ENCODE results near the gene TCEANC2.

TCEANC2 gene

DNA sequence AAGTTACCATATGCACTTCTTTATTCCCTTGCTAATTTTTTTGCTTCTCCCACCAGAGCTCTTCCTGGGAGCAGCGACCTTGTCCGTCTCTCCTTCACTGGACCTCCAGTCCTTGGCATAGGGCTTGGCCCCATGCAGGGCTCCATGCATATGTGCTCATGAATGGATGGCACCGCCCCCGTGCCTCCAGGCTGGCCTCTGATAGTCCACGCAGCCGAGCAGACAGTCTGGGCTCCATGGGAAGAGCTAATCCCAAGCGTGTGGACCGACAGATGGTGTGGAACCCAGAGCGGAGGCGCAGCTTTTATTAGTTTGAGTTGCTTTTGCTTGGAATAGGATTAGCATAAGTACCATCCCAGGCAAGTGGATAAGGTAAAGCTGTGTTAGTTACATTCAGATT lies 57.6 kb downstream of the TCEANC2 start:
- in situ Hi-C loops (cut with MboI; ENCODE audit: low sequenced_read_pairs), result loop anchor here (25.0 kb wide), 1 partner anchor 376 kb away; no protein-coding TSS in a partner anchor

DNA sequence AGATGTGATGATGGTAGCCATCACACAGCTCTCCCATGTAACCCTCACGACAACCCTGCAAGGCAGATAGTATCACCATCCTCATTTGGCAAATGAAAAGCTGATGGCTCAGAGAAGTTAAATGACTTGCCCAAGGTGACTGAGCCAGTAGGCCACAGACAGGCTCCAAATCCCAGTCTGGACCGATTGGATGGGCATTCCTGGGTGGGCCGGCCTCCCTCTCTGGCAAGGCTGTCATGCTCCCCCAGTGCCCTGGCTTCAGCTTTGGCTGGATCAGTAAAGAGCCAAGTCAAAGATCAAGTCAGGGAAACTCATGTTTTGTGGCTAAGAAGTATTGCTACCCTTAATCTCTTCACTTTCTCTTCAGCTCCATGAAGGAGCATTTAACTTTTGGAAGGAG lies 58.2 kb downstream of the TCEANC2 start:
- in situ Hi-C loops (cut with MboI; ENCODE audit: low sequenced_read_pairs), result loop anchor here (25.0 kb wide), 1 partner anchor 376 kb away; no protein-coding TSS in a partner anchor

DNA sequence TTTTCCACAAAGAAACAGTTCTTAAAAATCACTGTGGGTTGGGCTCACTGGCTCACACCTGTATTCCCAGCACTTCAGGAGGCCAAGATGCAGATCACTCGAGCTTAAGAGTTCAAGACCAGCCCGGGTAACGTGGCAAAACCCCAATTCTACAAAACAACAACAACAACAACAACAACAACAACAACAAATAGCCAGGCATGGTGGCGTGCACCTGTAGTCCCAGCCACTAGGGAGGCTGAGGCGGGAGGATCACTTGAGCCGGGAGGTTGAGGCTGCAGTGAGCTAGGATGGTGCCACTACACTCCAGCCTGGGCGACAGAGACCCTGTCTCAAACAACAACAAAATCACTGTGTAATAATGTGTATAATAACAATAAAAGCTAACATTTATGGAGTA lies 58.6 kb downstream of the TCEANC2 start:
- in situ Hi-C loops (cut with MboI; ENCODE audit: low sequenced_read_pairs), result loop anchor here (25.0 kb wide), 1 partner anchor 375 kb away; no protein-coding TSS in a partner anchor

DNA sequence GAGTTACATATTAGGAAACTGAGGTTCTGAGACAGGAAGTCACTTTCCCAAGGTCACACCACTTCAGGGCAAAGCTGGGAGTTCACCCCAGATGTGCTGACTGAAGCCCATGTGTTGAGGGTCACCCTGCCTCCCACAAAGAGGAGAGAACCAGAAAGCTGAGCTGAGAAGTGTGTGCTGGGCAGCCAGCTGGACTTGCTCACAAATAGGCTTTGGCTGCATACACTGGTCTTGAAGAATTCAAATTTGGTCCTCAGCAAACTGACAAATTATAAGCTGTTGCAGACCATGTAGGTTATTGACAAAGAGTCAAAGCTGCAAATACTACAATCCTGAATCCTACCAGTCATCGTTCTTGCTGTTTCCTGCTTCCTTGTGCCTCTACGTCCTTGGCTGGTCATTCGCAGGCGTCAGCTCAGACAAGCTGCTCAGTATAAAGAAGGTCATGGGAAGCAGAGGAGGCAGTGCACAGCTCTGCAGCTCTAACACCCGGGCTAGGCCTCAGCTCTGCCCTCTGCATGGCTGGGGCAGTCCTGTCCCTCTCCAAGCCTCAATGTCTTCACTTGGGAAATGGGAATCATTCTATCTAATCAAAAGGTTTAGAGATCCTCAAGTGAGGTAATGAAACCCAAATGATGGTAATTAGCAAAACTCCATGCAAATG lies 59.4 kb downstream of the TCEANC2 start:
- in situ Hi-C loops (cut with MboI; ENCODE audit: low sequenced_read_pairs), result loop anchor here (25.0 kb wide), 1 partner anchor 374 kb away; no protein-coding TSS in a partner anchor

DNA sequence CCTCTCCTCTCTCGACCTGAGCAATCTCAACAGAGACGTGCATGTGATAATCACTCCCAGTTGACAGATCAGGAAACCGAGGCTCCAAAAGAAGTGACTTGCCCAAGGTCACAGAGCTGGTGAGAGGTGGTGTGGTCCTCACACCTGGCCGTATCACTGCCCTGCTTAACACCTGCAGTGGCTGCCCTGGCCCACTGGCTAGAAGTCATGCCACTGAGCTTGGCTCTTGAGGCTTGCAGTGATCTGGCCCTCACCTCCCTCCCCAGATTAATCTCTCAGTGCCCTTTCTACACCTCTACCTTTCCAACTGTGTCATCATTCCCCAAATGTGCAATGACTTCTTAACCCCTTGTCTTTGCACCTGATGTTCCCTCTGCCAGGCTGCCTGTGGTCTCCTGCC lies 60.6 kb downstream of the TCEANC2 start:
- in situ Hi-C loops (cut with MboI; ENCODE audit: low sequenced_read_pairs), result loop anchor here (25.0 kb wide), 1 partner anchor 373 kb away; no protein-coding TSS in a partner anchor

DNA sequence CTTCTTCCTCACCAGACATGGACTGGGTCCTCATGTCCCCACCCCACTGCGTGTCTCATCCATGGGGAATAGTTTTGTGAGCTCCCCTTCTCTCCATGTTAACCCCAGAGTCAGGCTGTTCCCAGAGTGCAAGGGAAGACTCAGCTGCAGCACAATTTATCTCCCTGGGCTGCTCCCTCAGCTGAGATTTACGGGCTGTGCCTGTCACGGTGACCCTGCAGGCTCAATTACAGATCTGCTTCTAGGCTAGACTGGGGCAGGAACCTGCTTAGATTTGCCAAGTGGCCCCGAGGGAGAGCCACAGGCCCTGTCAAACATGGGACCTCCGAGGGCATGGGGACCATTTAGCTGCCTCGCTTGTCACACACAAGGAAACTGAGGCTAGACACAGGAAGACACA lies 61.5 kb downstream of the TCEANC2 start:
- in situ Hi-C loops (cut with MboI; ENCODE audit: low sequenced_read_pairs), result loop anchor here (25.0 kb wide), 1 partner anchor 372 kb away; no protein-coding TSS in a partner anchor

DNA sequence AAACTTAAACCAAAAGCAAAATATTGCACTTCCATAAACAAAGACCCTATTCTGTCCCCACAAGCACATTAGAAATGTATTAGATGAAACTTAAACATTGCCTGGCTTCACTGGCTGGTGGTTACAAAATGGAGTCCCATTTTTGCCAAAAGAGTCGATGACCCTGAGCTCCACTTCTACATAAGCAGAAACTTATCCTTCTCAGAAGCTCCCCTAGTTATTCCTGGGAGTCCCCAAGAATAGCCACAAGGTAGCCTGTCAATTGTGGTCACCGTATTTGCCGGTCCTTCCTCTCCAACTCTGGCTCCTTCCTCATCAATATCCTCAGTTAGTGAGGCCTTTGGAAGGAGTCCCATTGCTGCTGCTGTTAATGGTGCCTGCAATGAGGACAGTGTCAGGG lies 62.1 kb downstream of the TCEANC2 start:
- in situ Hi-C loops (cut with MboI; ENCODE audit: low sequenced_read_pairs), result loop anchor here (25.0 kb wide), 1 partner anchor 372 kb away; no protein-coding TSS in a partner anchor

DNA sequence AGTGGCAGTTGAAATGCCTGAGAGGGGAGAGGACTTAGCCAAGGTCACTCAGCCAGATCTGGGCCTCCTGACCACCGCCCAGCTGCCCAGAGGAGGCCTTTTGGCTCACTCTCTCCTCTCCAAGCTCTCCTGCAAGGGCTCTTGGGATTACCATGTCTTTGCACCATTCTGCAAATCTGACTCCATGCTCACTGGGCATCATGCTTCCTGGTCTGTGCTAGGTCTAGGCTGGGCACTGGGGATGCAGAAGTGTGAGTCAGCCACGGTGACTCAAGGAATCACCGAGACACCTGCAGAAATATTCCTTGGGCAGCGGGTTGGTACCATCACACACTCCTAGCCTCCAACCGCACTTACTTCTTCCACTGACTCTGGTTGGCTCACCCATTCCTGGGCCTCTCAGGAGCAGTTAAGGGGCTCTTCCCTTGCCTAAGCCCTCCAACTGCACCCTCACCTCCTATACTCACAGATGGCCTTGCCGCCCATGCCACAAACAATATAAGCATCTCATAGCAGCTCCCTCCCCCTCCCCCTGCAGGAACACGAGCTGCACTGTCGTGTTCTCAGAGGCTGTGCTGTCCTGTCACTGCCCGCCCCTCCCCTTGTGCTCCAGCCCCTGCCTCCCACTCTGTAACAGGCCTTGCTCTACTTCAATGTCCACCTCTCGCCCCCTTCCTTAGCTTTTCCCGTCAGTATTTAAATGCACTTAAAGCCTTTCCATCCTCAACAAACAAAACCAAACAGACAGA lies 64.6 kb downstream of the TCEANC2 start:
- in situ Hi-C loops (cut with MboI; ENCODE audit: low sequenced_read_pairs), result loop anchor here (25.0 kb wide), 1 partner anchor 369 kb away; no protein-coding TSS in a partner anchor

DNA sequence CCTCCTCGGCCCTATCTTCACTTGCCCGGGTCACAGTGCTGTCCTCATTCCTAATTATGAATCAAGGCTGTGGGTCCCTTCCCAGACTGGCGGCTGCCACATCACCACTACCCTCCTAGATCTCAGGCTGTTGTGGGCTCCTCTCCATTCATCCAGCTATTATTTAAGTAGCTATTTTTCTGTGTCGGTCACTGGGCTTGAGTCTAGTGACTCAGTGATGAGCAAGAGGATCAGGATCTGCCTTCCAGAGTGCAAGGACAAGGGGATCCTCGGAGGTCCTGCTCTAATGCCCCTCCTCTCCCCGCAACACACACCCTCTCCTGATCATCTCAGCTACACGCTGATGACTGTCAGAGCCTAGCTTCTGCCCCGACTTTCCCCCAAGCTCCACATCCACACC lies 65.3 kb downstream of the TCEANC2 start:
- in situ Hi-C loops (cut with MboI; ENCODE audit: low sequenced_read_pairs), result loop anchor here (25.0 kb wide), 1 partner anchor 369 kb away; no protein-coding TSS in a partner anchor

DNA sequence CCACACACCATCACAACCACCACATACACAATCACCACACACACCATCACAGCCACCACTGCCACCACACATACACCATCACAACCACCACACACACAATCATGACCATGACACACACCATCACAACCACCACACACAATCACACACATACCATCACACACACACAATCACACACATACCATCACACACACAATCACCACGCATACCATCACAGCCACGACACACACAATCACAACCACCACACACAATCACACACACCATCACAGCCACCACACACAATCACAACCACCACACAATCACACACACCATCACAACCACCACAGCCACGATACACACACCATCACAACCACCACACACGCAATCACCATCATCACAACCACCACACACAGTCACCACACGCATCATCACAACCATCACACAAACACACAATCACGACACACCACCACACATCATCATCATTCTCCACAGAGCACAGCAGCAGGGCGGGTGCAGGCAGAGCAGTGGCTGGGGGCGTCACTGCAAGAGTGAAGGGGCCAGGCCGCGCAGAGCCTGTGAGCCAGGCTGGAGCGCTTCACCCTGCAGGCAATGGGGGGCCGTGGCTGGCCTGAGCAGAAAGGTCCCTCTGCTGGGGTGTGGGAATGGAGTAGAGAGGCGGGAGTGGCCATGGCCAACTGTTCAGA lies 66.8 kb downstream of the TCEANC2 start:
- in situ Hi-C loops (cut with MboI; ENCODE audit: low sequenced_read_pairs), result loop anchor here (25.0 kb wide), 1 partner anchor 367 kb away; no protein-coding TSS in a partner anchor

DNA sequence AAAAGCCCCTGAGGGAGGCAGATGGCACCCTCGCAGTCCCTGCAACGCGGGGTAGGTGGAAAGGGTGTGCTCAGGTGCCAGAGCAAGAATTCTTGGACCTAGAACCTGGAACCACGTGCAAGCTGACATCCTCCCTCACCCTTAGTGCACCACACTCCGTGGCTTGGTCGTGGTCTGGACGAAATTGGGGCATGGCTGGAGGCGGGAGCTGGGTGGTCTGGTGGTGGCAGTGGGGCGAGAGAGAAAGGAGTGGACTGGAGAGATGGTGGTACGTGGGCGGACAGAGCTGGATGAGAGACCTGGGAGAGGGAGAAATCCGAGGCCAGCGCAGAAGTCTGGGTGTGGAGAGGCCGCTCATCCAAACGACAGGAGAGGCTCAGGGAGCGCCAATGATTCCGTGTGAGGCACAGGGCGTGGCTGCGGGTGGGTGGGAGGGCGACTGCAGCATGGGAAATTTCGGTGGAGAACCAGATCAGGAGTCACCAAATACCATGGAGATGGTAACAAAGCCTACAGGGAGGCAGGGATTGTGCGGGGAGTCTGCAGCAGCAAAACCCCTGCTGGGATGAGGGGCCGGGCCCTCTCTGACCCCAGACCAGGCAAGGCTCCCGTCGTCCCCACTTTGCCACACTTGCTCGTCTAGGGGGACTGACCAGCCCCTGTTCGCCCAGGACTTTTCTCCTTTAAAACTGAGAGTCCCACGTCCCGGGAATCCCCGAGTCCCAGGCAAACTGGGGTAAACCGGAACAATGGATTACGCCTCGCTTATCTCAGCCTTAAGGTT lies 67.5 kb downstream of the TCEANC2 start:
- in situ Hi-C loops (cut with MboI; ENCODE audit: low sequenced_read_pairs), result loop anchor here (25.0 kb wide), 1 partner anchor 366 kb away; no protein-coding TSS in a partner anchor

DNA sequence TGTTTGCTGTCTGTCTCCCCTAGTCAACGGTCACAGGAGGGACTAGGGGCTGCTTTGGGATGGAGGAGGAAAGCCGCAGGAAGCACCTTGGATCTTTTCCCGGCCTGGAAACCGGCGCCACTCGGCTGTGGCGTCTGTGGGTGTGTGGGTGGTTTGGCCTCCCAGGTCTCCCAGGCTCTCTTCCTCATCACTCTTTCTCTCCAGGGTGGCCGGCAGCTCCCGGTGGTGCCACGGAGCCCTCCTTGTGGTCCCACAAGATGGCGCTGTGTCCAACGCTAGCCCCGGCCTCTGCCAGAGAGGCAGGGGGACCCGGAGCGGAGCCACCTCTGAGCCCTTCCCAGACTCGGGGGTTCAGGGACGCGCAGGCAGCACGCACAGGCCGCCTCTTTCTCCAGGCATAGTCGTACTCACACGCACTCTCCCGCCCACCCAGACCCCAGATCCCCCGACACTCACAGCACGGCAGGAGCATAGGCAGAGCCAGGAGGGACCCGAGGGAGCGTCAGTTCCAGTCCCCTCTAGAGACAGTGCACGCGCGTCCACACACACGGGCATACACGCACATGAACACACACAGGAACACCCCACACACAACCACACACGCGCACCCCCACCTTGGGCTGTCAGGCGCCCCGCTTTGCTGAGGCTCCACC lies 68.2 kb downstream of the TCEANC2 start:
- in situ Hi-C loops (cut with MboI; ENCODE audit: low sequenced_read_pairs), result loop anchor here (25.0 kb wide), 1 partner anchor 366 kb away; no protein-coding TSS in a partner anchor

DNA sequence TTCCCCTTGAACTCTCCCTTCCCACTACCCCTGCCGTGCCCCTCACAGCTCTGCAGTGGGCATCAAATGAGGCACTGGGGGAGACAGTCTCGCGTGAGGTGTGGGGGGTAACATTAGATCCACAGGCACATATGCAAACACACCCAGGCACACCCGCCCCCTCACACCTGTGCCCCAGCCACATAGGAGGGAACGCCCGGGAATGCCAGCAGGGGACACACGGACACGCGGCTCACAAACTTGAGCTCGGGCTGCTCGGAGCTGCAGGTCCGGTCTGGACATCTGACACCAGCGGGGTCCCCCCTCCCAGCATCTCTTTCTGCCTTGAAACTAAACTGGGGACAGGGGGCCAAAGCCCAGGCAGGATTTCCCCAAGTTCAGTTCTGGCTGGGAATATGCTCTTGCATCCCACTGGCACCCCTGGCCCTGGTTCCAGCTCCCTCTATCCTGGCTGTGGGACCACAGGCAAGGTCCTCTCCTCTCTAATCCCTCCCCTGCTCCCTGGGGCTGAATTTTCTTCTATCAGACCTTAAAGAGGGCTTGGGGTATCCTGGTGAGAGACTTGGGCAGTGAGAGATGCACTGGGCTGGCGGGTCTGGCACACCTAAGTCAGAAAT lies 68.8 kb downstream of the TCEANC2 start:
- in situ Hi-C loops (cut with MboI; ENCODE audit: low sequenced_read_pairs), result loop anchor here (25.0 kb wide), 1 partner anchor 365 kb away; no protein-coding TSS in a partner anchor

DNA sequence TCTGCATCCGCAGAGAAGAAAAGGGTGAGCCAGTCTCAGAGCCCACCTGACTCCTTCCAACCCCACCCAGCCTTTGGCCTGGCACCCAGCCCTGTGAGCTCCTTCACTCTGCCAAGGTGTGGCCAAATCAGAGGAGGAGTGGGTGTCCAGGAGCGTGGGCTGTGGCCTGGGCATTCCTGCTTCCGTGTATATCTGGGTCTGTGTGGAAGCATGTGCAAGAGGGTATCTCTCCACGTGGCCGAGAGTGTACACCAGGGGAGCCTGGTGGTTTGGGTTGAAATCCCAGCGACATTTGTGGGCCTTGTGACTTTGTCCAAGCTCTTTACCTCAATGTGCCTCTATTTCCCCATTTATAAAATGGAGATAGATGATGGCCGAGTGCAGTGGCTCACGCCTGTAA lies 69.6 kb downstream of the TCEANC2 start:
- in situ Hi-C loops (cut with MboI; ENCODE audit: low sequenced_read_pairs), result loop anchor here (25.0 kb wide), 1 partner anchor 364 kb away; no protein-coding TSS in a partner anchor

DNA sequence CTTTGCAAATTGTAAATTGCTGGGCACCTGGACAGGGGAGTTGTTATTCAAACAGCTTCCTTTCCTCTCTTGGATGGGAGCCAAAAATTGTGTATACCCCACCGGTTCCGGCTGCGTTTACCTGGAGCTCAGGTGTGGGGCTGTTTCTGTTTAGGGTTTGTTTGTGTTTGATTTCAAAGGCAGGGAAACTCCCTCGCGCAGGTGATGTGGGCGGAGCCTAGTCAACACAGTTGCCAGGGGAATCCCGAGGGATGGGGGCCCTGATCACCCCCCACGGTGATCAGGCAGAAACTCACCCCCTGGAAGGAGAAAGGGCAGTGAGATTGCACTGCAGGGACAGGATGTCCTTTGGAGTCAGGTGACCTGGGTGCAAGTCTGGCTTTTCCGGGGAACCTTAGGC lies 71.1 kb downstream of the TCEANC2 start:
- in situ Hi-C loops (cut with MboI; ENCODE audit: low sequenced_read_pairs), result loop anchor here (25.0 kb wide), 1 partner anchor 363 kb away; no protein-coding TSS in a partner anchor

DNA sequence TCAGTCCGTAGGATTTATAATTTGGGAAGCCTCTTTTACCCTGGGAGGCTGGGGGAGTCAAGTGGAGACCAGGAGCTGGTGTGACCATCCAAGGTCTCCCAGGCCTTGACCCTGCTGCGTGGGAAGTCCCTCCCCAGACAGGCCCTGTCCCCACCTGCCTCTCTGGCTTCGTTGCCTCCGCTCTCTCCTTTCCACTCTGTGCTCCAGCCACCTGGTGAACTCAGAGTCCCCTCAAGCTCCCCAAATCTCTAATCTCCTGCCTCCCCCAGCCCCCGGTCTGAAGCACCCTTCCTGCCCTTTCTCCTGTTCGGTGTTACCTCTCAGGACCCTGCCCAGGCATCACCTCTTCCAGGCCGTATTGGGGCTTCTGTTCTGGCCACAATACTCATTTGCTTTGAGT lies 71.5 kb downstream of the TCEANC2 start:
- in situ Hi-C loops (cut with MboI; ENCODE audit: low sequenced_read_pairs), result loop anchor here (25.0 kb wide), 1 partner anchor 362 kb away; no protein-coding TSS in a partner anchor

DNA sequence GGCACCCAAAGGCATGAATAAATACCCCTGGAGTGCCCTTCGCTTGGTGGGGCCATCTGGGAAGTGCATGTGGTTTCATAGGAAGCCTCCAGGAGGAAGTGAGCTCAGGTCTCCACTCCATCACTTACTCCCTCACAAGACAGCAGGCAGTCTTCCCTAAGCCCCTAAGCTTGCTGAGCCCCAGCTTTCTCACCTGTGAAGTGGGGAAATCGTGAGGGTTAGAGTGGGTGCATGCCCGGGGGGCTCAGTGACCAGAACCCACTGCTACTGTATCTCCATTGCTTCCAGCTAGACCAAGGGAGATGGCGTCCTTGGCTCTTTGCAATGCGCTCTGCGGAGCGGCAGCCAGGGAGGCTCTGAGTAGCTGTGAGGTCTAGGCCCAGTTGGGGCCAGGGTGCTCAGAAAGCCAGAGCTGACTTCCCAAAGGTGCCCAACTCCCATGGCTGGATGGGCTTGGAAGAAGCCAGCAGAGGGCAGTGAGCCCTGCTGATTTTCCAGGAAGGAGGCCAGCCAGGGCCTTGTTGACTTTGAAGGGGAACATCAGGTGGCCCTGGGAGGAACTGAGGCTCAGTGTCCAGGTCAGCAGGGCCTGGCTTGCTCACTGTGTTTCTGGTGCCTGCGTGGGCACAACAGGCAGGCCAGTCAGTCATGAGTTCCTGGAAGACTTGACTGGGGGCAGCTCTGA lies 72.1 kb downstream of the TCEANC2 start:
- in situ Hi-C loops (cut with MboI; ENCODE audit: low sequenced_read_pairs), result no loop called here

DNA sequence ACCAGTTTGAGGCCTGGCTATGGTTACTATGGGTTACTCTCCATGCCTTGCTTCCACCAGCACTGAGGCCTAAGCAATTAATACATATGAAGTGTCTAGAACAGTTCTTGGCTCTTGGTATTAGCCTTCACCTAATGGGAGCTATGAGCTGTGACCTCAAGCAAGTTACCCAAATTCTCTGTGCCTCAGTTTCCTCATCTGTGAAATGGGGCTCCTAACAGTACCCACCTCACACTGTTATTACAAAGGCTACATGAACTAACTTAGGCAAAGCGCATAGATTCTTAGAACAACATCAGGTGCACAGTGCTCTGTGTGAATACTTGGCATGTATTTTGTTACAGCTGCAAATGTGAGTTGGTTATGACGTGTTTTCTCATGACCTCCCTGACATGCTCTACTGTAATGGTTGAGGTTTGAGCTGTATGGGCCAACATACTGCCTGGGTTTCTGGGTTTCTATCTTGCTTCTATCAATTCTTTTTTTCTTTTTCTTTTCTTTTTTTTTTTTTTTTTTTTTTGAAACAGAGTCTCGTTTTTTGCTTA lies 72.9 kb downstream of the TCEANC2 start:
- in situ Hi-C loops (cut with MboI; ENCODE audit: low sequenced_read_pairs), result no loop called here
